Measurements from ENCODE around the gene NEURL1B.

The NEURL1B gene

DNA sequence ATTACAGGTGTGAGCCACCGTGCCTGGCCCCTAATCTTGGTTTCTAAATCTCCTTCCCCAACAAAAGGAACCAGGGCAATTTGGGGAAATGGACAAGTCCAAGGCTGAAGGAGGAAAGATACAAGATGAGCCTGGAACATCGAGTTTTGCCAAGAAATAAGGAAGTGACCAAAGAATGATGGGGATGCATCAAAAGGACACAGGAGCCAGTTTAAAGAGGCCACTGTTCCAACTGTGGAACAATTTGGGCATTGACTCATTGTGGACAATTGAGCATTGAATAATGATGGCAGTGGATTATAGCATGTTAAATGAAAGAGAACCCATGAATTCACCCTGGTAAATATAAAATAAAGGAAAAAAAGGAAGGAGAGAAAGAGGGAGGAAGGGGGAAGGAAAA lies 82.4 kb downstream of the NEURL1B start:
- H3K4me3 ChIP-seq (ENCODE audit: low read length) = no peak overlapping the region
- no peaks in the 10 kb centered on the region for H3K27me3 ChIP-seq (replicated peaks; ENCODE audit: control insufficient read depth, insufficient read depth, low read length)
- DNase-seq (ENCODE audit: low read depth) = no peak

DNA sequence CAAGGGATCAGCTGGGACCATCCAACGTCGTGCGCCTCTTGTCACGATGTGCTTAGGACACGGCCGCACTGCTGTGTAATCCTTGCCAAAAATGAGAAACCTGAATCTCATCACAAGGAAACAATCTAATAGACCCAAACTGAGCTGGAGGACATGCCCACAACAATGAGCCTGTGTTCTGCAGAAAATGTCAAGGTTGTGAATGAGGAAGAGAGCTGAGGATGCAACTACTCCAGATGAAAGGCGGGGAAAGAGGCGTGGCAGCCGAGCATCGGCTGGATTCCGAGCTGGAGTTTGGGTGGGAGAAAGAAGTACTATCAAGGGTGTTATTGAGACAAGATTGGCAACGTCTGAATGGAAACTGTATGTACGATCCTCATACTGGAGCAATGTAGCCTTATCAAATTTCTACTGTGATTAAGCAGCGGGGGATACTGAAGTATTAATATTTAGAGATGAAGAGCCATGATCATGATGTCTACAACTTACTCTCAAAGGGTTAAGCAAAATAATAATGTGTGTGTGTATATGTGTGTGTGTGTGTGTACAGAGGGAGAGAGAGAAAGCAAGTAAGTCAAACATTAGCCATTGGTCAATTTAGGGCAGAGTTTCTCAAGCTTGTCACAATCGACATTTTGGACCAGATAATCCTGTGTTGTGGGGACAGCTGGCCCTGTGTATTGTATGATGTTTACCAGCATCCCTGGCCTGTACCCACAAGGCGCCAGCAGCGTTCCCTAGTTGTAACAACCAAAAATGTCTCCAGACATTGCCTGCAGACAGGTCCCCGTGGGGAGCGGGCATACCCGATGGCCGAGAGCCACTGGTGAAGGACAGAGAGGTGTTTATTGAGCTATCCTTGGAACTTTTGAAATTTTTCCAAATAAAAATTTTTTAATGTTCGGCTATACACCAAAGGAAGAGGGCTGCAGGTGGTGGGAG lies 83.5 kb downstream of the NEURL1B start:
- Histone ChIP-seq H3K4me3 (ENCODE audit: low read length) (no peak overlapping the region), H3K36me3 (ENCODE audit: control insufficient read depth, insufficient read depth, low read length, severe bottlenecking) (no peaks in the 10 kb centered on the region), H3K9ac (ENCODE audit: low read length) (no peak overlapping the region), H3K4me1 (ENCODE audit: control insufficient read depth, insufficient read depth, low read length) (peaks cover 16% of the 10 kb centered on the region), H3K9me3 (ENCODE audit: control insufficient read depth, low read length) (no peaks in the 10 kb centered on the region), H3K27me3 (replicated peaks; ENCODE audit: control insufficient read depth, insufficient read depth, low read length) (no peaks in the 10 kb centered on the region)
- DNase-seq (ENCODE audit: low read depth) = no peak

More for the DNA sequence above, 82.4 kb downstream of the NEURL1B start:
- no peaks in the 10 kb centered on the region for H3K9me3 ChIP-seq (ENCODE audit: control insufficient read depth, low read length)
- H3K36me3 ChIP-seq (ENCODE audit: control insufficient read depth, insufficient read depth, low read length, severe bottlenecking) = no peaks in the 10 kb centered on the region
- H3K4me1 ChIP-seq (ENCODE audit: control insufficient read depth, insufficient read depth, low read length) = peaks cover 16% of the 10 kb centered on the region
- no peak overlapping the region for H3K9ac ChIP-seq (ENCODE audit: low read length)

DNA sequence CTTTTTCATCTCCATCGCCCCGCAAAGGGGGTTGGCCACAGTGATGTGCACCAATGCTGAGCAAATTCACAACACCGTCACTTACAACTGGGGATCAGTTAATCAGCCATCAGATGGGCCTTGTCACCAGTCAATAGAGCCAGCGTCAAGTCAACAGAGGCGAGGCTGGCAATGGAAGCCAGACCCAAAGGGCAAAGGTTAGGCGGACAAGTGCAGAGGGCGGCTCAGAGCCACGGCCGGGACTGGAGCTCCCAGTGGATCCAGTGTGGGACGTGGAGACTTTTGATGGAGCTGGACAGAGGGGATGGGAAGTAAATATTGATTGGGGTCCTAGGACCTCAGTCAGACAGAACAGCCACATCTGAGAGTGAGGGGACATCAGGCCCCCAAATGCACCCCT lies 84.2 kb downstream of the NEURL1B start:
- Histone ChIP-seq H3K27me3 (replicated peaks; ENCODE audit: control insufficient read depth, insufficient read depth, low read length) (no peaks in the 10 kb centered on the region), H3K9ac (ENCODE audit: low read length) (no peak overlapping the region), H3K9me3 (ENCODE audit: control insufficient read depth, low read length) (no peaks in the 10 kb centered on the region), H3K36me3 (ENCODE audit: control insufficient read depth, insufficient read depth, low read length, severe bottlenecking) (no peaks in the 10 kb centered on the region), H3K4me1 (ENCODE audit: control insufficient read depth, insufficient read depth, low read length) (peaks cover 16% of the 10 kb centered on the region), H3K4me3 (ENCODE audit: low read length) (no peak overlapping the region)
- DNase-seq (ENCODE audit: low read depth) = no peak

GRCh38 chr5:172725785-172726184 lies 84.7 kb downstream of the NEURL1B start:
- no peak for DNase-seq (ENCODE audit: low read depth)
- no peaks in the 10 kb centered on the region for H3K9me3 ChIP-seq (ENCODE audit: control insufficient read depth, low read length)
- H3K27me3 ChIP-seq (replicated peaks; ENCODE audit: control insufficient read depth, insufficient read depth, low read length) = no peaks in the 10 kb centered on the region
- no peak overlapping the region for H3K4me3 ChIP-seq (ENCODE audit: low read length)
- no peak overlapping the region for H3K9ac ChIP-seq (ENCODE audit: low read length)
- no peaks in the 10 kb centered on the region for H3K36me3 ChIP-seq (ENCODE audit: control insufficient read depth, insufficient read depth, low read length, severe bottlenecking)
- H3K4me1 ChIP-seq (ENCODE audit: control insufficient read depth, insufficient read depth, low read length) = peaks cover 16% of the 10 kb centered on the region

DNA sequence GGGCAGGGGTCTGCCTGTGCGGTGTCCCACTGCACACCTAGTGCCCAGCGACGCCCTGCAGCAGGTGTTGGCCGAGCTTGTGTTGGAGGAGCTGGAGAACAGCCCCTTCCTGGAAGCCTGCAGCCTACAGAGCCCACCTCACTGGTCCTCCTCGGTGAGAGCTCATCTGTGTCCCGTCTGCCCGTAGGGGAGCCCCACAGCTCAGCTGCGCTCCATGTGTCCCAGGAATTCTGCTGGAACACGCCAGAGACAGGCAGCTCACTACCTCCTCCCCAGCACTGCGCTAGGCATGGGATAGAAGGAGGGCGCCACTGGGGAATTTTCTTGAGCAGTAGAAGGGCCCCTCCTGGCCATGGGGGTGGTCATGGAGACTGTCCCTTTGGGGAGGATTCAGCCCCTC lies 85.9 kb downstream of the NEURL1B start:
- Histone ChIP-seq H3K4me3 (ENCODE audit: low read length) (no peak overlapping the region), H3K27me3 (replicated peaks; ENCODE audit: control insufficient read depth, insufficient read depth, low read length) (no peaks in the 10 kb centered on the region), H3K4me1 (ENCODE audit: control insufficient read depth, insufficient read depth, low read length) (peaks cover 8% of the 10 kb centered on the region), H3K9me3 (ENCODE audit: control insufficient read depth, low read length) (no peaks in the 10 kb centered on the region), H3K9ac (ENCODE audit: low read length) (no peak overlapping the region), H3K36me3 (ENCODE audit: control insufficient read depth, insufficient read depth, low read length, severe bottlenecking) (no peaks in the 10 kb centered on the region)
- no peak for DNase-seq (ENCODE audit: low read depth)

DNA sequence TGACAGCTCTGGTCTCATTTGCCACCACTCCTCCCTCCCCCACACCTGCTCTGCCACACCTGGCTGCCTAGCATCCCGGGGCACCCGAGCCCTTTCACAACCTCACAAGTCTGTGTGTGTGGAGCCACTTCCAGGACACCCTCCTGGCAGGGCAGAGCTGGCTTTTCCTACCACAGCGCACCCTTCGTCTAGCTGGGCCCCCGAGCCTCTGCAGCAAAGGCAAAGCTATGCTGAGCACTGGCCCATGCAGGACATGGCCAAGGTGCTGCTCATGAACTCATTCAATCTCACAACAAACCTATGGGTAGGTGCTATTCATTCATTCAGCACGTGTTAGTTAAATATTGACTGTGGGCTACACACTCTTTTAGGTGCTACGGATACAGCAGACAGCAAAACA lies 86.5 kb downstream of the NEURL1B start:
- DNase-seq (ENCODE audit: low read depth) = no peak
- no peaks in the 10 kb centered on the region for H3K27me3 ChIP-seq (replicated peaks; ENCODE audit: control insufficient read depth, insufficient read depth, low read length)
- H3K4me3 ChIP-seq (ENCODE audit: low read length) = no peak overlapping the region
- H3K4me1 ChIP-seq (ENCODE audit: control insufficient read depth, insufficient read depth, low read length) = peaks cover 5% of the 10 kb centered on the region
- H3K36me3 ChIP-seq (ENCODE audit: control insufficient read depth, insufficient read depth, low read length, severe bottlenecking) = no peaks in the 10 kb centered on the region
- H3K9ac ChIP-seq (ENCODE audit: low read length) = no peak overlapping the region
- H3K9me3 ChIP-seq (ENCODE audit: control insufficient read depth, low read length) = no peaks in the 10 kb centered on the region

- Histone ChIP-seq H3K4me1 (ENCODE audit: control insufficient read depth, insufficient read depth, low read length) (peaks cover 13% of the 10 kb centered on the region), H3K9me3 (ENCODE audit: control insufficient read depth, low read length) (no peaks in the 10 kb centered on the region), H3K9ac (ENCODE audit: low read length) (no peak overlapping the region), H3K27me3 (replicated peaks; ENCODE audit: control insufficient read depth, insufficient read depth, low read length) (no peaks in the 10 kb centered on the region), H3K36me3 (ENCODE audit: control insufficient read depth, insufficient read depth, low read length, severe bottlenecking) (no peaks in the 10 kb centered on the region), H3K4me3 (ENCODE audit: low read length) (no peak overlapping the region)
- no peak for DNase-seq (ENCODE audit: low read depth)
Measured at GRCh38 chr5:172728481-172729241, 87.6 kb downstream of the NEURL1B start.

- H3K36me3 ChIP-seq (ENCODE audit: control insufficient read depth, insufficient read depth, low read length, severe bottlenecking) = no peaks in the 10 kb centered on the region
- no peak overlapping the region for H3K9ac ChIP-seq (ENCODE audit: low read length)
- no peak for DNase-seq (ENCODE audit: low read depth)
- H3K4me3 ChIP-seq (ENCODE audit: low read length) = no peak overlapping the region
- no peaks in the 10 kb centered on the region for H3K9me3 ChIP-seq (ENCODE audit: control insufficient read depth, low read length)
- H3K4me1 ChIP-seq (ENCODE audit: control insufficient read depth, insufficient read depth, low read length) = peaks cover 21% of the 10 kb centered on the region
- H3K27me3 ChIP-seq (replicated peaks; ENCODE audit: control insufficient read depth, insufficient read depth, low read length) = no peaks in the 10 kb centered on the region
Measured at GRCh38 chr5:172729588-172729987, 88.5 kb downstream of the NEURL1B start.

GRCh38 chr5:172730222-172730621 lies 89.2 kb downstream of the NEURL1B start:
- H3K9ac ChIP-seq (ENCODE audit: low read length) = no peak overlapping the region
- DNase-seq (ENCODE audit: low read depth) = no peak
- H3K9me3 ChIP-seq (ENCODE audit: control insufficient read depth, low read length) = no peaks in the 10 kb centered on the region
- H3K4me3 ChIP-seq (ENCODE audit: low read length) = no peak overlapping the region
- peaks cover 25% of the 10 kb centered on the region for H3K4me1 ChIP-seq (ENCODE audit: control insufficient read depth, insufficient read depth, low read length)
- no peaks in the 10 kb centered on the region for H3K36me3 ChIP-seq (ENCODE audit: control insufficient read depth, insufficient read depth, low read length, severe bottlenecking)
- no peaks in the 10 kb centered on the region for H3K27me3 ChIP-seq (replicated peaks; ENCODE audit: control insufficient read depth, insufficient read depth, low read length)

DNA sequence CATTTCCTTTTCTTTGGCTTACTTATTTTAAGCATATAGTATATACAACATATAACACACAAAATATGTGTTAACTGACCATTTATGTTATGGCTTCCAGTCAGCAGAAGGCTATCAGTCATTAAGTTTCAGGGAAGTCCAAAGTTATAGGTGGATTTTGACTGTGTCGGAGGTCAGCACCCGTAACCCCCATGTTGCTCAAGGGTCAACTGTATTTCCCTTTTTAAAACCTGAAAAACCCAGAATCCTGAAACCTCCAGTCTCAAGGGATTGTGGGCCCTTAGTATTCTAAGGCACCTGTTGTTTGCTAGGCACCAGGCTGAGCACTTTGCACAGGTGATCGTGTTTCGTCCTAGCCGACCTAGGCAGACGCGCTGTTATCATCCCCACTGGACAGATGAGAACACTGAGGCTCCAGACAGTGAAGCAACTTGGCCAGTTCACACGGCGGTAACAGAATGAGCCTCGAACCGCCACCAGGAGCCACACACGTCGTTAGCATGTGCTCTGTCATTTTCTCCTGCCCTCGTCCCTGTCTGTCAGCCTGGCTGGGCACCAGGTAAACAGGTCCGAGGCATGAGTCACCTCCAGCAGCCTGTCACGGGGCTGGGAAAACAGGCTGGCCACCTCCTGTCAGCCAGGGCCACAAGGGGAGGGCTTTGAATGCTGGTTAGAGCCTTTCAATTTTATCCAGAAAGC lies 90.1 kb downstream of the NEURL1B start:
- Histone ChIP-seq H3K4me3 (ENCODE audit: low read length) (no peak overlapping the region), H3K27me3 (replicated peaks; ENCODE audit: control insufficient read depth, insufficient read depth, low read length) (no peaks in the 10 kb centered on the region), H3K4me1 (ENCODE audit: control insufficient read depth, insufficient read depth, low read length) (peaks cover 25% of the 10 kb centered on the region), H3K9me3 (ENCODE audit: control insufficient read depth, low read length) (no peaks in the 10 kb centered on the region), H3K36me3 (ENCODE audit: control insufficient read depth, insufficient read depth, low read length, severe bottlenecking) (no peaks in the 10 kb centered on the region), H3K9ac (ENCODE audit: low read length) (no peak overlapping the region)
- DNase-seq (ENCODE audit: low read depth) = no peak

DNA sequence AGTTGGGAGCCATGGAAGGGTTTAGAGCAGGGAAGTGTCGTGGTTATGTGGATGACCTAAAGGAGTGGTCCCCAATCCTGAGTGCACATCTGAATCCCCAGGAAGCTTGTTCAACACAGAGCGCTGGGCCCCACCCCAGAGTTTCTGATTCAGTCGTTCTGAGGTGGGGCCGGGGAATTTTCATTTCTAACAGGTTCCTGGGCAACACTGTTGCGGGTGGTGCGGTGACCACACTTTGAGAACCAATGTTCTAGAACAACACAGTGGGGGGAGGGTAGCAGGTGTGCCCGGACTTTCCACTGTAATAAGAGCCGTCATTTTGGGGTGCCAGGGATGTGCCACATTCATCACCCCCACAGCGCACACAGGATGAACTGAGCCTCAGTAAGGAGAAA lies 90.6 kb downstream of the NEURL1B start:
- DNase-seq (ENCODE audit: low read depth) = no peak
- Histone ChIP-seq H3K4me3 (ENCODE audit: low read length) (no peak overlapping the region), H3K36me3 (ENCODE audit: control insufficient read depth, insufficient read depth, low read length, severe bottlenecking) (no peaks in the 10 kb centered on the region), H3K9me3 (ENCODE audit: control insufficient read depth, low read length) (no peaks in the 10 kb centered on the region), H3K9ac (ENCODE audit: low read length) (peak overlapping the region; percentile 88), H3K27me3 (replicated peaks; ENCODE audit: control insufficient read depth, insufficient read depth, low read length) (no peaks in the 10 kb centered on the region), H3K4me1 (ENCODE audit: control insufficient read depth, insufficient read depth, low read length) (peaks cover 25% of the 10 kb centered on the region)

All from adipocyte (in vitro differentiated cells).